Measurements from ENCODE around the gene MGMT. TPM values are rescaled to one million over a fixed set of nuclear protein-coding genes. Genes with fewer than 3 reads are reported as not detected.

MGMT gene
- total and polyA plus RNA-seq, 9 of the 15 experiments (the other 6 are each of a cell fraction or from before 2014, with no cell fraction given) = 0.03 to 0.29 (median 0.11) TPM; not detected in 4

DNA sequence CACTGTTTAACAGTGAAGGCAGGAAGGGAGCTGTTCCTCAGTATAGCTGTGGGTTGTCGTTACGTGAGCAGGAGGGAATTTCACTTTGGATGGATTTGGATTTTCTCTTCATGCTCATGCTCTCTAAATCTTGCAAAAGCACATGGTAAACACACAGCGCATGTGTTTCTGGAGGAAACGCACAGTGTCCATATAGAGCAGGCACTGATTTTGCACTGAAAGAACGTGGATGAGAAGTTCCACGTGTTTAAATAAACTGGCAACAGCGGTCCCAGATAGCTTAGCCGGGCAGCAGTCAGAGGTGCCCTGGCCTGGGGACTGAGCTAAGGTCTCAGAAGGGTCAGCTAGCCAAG is 188.6 kb downstream of the MGMT start:
- no peaks in the 10 kb centered on the region for H4K20me1 ChIP-seq (replicated peaks; ENCODE audit: control insufficient read depth, insufficient read depth, low read length)
- no peak for FAIRE-seq
- CTCF ChIA-PET (ENCODE audit: low intra/inter-chr PET ratio) = no interaction called here
- no peaks in the 10 kb centered on the region for H3K36me3 ChIP-seq (ENCODE audit: control insufficient read depth, insufficient read depth, low read length)
- no peaks in the 10 kb centered on the region for H3K9me1 ChIP-seq (ENCODE audit: control insufficient read depth, insufficient read depth, low read length)
- no TSS peak for BruUV-seq (replicated peaks)
- POLR2A ChIA-PET = no interaction called here
- peaks cover 0 to 28% of the 10 kb centered on the region in 2 experiments; a peak in 2 of 5 replicates for H3K27me3 ChIP-seq (ENCODE audit: control insufficient read depth in 2 of 2, insufficient read depth in 2 of 2, low read length in 2 of 2)
- DNase-seq (ENCODE audit: extremely low read depth in 1 of 4, low spot score in 3 of 4) = no peak
- no peak overlapping the region for H3K27ac ChIP-seq (ENCODE audit: extremely low read depth, low read depth, low read length)
- H2AFZ ChIP-seq (ENCODE audit: low read depth, low read length) = no peak overlapping the region
- H3K79me2 ChIP-seq (ENCODE audit: control insufficient read depth, insufficient read depth, low read length) = no peaks in the 10 kb centered on the region
- no peak overlapping the region for H3K9ac ChIP-seq (ENCODE audit: insufficient read depth in 1 of 2, low read depth in 2 of 2, low read length in 2 of 2)
- H3K4me2 ChIP-seq (ENCODE audit: insufficient read depth, low read length) = no peak overlapping the region
- 0% methylated on average over 8 of the region's 8 CpGs for WGBS (ENCODE audit: insufficient coverage, low coverage, missing lambda C conversion rate)
- H3K9me3 ChIP-seq (replicated peaks; ENCODE audit: control insufficient read depth, insufficient read depth, low read depth, low read length) = no peaks in the 10 kb centered on the region
- H3K4me1 ChIP-seq (replicated peaks in 1 of 2; ENCODE audit: control insufficient read depth in 2 of 2, insufficient read depth in 2 of 2, low read length in 2 of 2) = no peaks in the 10 kb centered on the region
- in situ Hi-C loops (cut with MboI) (no loop called here), intact Hi-C loops (cut with micrococcal nuclease) (no loop called here)
- no peak for ATAC-seq
- no peak for TF ChIP-seq NCOA2 (IDR thresholded peaks at IDR 0.05; ENCODE audit: partially characterized antibody in 2 of 2)
- TF ChIP-seq SMAD4 (CRISPR knock-in tag; conservative IDR thresholded peaks at IDR 0.05) = no peak
- TF ChIP-seq KDM2B (CRISPR knock-in tag; IDR thresholded peaks at IDR 0.05) = no peak
- no peak for TF ChIP-seq ZNF778 (CRISPR knock-in tag; IDR thresholded peaks at IDR 0.05)
- TF ChIP-seq NFXL1 (CRISPR knock-in tag; IDR thresholded peaks at IDR 0.05) = no peak
- TF ChIP-seq ZFX (CRISPR knock-in tag; IDR thresholded peaks at IDR 0.05) = no peak
- TF ChIP-seq POLR2A (conservative IDR thresholded peaks at IDR 0.05) = no peak
- TF ChIP-seq, protein P1, sequence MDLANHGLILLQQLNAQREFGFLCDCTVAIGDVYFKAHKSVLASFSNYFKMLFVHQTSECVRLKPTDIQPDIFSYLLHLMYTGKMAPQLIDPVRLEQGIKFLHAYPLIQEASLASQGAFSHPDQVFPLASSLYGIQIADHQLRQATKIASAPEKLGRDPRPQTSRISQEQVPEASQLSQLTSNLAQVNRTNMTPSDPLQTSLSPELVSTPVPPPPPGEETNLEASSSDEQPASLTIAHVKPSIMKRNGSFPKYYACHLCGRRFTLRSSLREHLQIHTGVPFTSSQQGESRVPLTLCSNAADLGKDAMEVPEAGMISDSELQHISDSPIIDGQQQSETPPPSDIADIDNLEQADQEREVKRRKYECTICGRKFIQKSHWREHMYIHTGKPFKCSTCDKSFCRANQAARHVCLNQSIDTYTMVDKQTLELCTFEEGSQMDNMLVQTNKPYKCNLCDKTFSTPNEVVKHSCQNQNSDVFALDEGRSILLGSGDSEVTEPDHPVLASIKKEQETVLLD (IDR thresholded peaks at IDR 0.05) = no peak
- TF ChIP-seq XRCC5 (IDR thresholded peaks at IDR 0.05; ENCODE audit: low read depth, low read length) = no peak
- TF ChIP-seq BMI1 (IDR thresholded peaks at IDR 0.05; ENCODE audit: low read length) = no peak
- TF ChIP-seq, protein P2, sequence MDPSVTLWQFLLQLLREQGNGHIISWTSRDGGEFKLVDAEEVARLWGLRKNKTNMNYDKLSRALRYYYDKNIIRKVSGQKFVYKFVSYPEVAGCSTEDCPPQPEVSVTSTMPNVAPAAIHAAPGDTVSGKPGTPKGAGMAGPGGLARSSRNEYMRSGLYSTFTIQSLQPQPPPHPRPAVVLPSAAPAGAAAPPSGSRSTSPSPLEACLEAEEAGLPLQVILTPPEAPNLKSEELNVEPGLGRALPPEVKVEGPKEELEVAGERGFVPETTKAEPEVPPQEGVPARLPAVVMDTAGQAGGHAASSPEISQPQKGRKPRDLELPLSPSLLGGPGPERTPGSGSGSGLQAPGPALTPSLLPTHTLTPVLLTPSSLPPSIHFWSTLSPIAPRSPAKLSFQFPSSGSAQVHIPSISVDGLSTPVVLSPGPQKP (CRISPR knock-in tag; IDR thresholded peaks at IDR 0.05) = no peak
- H3K4me3 ChIP-seq = no peak overlapping the region

Data from K562 (cell line).